Kidney epithelial cell (primary cell): ENCODE data around the gene EFR3B. TPM values are rescaled to one million over a fixed set of nuclear protein-coding genes. Genes with fewer than 3 reads are reported as not detected.

Experiments
- DNase-seq: peaks from one replicate; pipeline ENCODE4 v3.0.0-alpha.2; 2010; ENCODE audit warnings: low read depth
- H3K27me3 ChIP-seq: 2 replicates; pipeline ENCODE4 v1.6.0; 2011; ENCODE audit warnings: low read length; ENCODE audit not compliant: control insufficient read depth, insufficient read depth
- H3K36me3 ChIP-seq: 2 replicates; pipeline ENCODE4 v1.5.1; 2011; ENCODE audit warnings: low read length; ENCODE audit not compliant: control insufficient read depth, insufficient read depth
- H3K4me3 ChIP-seq: 2 replicates; pipeline ENCODE4 v1.5.1; 2011; ENCODE audit warnings: low read depth, mild to moderate bottlenecking, control low read depth, low read length
- CTCF ChIP-seq: IDR thresholded peaks from 2 replicates; pipeline ENCODE4 v1.5.1; 2011; ENCODE audit warnings: mild to moderate bottlenecking, moderate library complexity, low read length, control low read depth, inconsistent platforms; ENCODE audit not compliant: insufficient read depth, poor library complexity, severe bottlenecking
- total RNA-seq: library from RNA; depleted of rRNA; stranded (reverse); fragments of >200 nt; gene quantifications from 2 replicates; pipeline ENCODE4 v1.2.3, GENCODE V29; 2015

EFR3B gene
- total RNA-seq, 1 donor from 2014 or later, result 2.3 TPM

GRCh38 chr2:25169073-25169470 is 127.2 kb downstream of the EFR3B start:
- Histone ChIP-seq H3K4me3 (no peak overlapping the region), H3K27me3 (peaks cover 45% of the 10 kb centered on the region), H3K36me3 (no peaks in the 10 kb centered on the region)
- no peak for TF ChIP-seq CTCF
- DNase-seq, result no peak

- no peak for TF ChIP-seq CTCF
- DNase-seq, result no peak
- Histone ChIP-seq H3K4me3 (no peak overlapping the region), H3K27me3 (peaks cover 45% of the 10 kb centered on the region), H3K36me3 (no peaks in the 10 kb centered on the region)
Measured at GRCh38 chr2:25170888-25171287, 129.0 kb downstream of the EFR3B start.

- no peak for TF ChIP-seq CTCF
- DNase-seq, result no peak
- Histone ChIP-seq H3K36me3 (no peaks in the 10 kb centered on the region), H3K27me3 (peaks cover 19% of the 10 kb centered on the region), H3K4me3 (no peak overlapping the region)
Measured at GRCh38 chr2:25173719-25174118, 131.8 kb downstream of the EFR3B start.

- no peaks in the 10 kb centered on the region for H3K36me3 ChIP-seq
- peaks cover 18% of the 10 kb centered on the region for H3K27me3 ChIP-seq
- no peak for TF ChIP-seq CTCF
- no peak overlapping the region for H3K4me3 ChIP-seq
- no peak for DNase-seq
Measured at GRCh38 chr2:25174192-25174861, 132.5 kb downstream of the EFR3B start.

- DNase-seq, result no peak
- Histone ChIP-seq H3K4me3 (no peak overlapping the region), H3K27me3 (peaks cover 9% of the 10 kb centered on the region), H3K36me3 (no peaks in the 10 kb centered on the region)
- TF ChIP-seq CTCF, result no peak
Measured at GRCh38 chr2:25176138-25176537, 134.3 kb downstream of the EFR3B start.
